GM15510 (cell line): ENCODE results near the gene SPACDR.

ENCODE experiments used
- POLR2A ChIP-seq: IDR thresholded peaks from 3 replicates; pipeline ENCODE4 v1.6.1; 2011; ENCODE audit warnings: borderline replicate concordance; ENCODE audit not compliant: insufficient read length; ENCODE audit errors: extremely low read depth

The SPACDR gene

DNA sequence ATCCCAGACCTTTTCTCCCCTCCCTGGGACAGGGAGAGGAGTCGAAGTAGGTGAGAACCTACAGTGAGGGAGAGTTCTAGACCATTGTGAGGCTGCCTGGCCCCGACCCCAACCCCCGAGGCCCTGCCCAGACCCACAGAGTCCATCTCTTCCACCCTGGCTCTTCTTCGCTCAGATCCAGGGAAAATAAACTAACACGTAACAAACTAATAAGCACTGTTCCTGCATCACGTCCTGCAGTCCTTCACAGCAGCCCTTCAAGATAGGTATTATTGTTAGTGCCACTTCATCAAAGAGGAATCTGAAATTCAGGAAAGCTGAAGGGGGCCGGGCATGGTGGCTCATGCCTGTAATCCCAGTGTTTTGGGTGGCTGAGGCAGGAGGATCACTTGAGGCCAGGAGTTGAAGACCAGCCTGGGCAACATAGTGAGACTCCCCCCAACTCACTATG lies at the start of gene SPACDR:
Gene SPACDR (minus strand): TSS at position 51 of the 451 bp plus-strand sequence. CDS start 235 bp downstream, outside the sequence.
- TF ChIP-seq POLR2A: no peak

- no peak for TF ChIP-seq POLR2A
Observed at GRCh38 chr7:100513212-100513810, 49.3 kb upstream of the SPACDR start.

- TF ChIP-seq POLR2A: no peak
Observed at GRCh38 chr7:100510437-100511239, 46.6 kb upstream of the SPACDR start.

GRCh38 chr7:100509231-100509630 lies 45.2 kb upstream of the SPACDR start:
- TF ChIP-seq POLR2A: no peak

DNA sequence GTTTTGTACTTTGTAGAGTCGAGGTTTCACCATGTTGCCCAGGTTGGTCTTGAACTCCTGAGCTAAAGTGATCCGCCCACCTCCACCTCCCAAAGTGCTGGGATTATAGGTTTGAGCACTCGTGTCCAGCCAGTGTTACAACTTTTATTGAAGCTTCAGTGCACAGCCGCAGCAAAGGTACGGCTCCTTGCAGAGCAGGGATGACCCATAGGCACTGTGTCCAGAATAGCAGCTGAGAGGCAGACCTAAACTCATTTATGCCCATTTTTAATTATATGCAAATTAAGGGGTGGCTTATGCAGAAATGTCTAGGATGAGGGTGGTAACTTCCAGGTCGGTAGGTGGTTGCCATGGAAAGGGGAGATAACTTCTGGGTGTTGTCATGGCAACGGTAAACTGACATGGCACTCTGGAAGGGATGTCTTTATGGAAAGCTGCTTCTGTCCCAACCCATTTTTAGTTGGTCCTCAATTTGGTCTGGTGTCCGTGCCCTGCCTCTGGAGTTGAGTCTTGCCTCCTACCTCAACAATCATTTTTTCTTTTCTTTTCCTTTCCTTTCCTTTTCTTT lies 42.4 kb upstream of the SPACDR start:
- TF ChIP-seq POLR2A: no peak

DNA sequence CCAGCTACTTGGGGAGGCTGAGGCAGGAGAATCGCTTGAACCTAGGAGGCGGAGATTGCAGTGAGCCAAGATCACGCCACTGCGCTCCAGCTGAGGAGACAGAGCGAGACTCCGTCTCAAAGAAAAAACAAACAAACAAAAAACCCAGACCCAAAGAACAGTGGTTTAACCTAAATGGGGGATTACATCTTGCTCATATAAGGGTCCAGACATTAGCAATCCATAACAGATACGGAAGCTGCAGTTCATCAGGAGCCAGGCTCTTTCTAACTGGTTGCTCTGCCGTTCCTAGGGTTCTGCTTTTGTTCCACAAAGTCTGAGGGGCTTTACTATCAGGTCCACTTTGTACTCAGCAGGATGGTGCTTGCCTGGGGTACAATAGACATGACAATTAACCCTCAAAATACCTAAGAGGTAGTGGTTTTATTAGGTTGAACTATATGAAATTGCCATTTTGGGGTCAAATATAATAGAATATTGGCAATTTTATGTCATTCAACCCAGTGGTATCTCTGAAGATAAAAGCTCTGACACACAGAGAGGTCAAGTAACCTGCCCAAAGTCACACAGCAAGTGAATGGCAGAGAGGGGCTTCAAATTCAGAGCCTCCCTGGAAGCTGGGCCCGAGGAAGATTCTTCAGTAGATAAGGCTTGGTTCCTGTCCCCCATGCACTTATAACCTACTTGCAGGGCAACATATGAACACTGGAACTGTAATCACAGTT lies 41.0 kb upstream of the SPACDR start:
- TF ChIP-seq POLR2A: no peak

DNA sequence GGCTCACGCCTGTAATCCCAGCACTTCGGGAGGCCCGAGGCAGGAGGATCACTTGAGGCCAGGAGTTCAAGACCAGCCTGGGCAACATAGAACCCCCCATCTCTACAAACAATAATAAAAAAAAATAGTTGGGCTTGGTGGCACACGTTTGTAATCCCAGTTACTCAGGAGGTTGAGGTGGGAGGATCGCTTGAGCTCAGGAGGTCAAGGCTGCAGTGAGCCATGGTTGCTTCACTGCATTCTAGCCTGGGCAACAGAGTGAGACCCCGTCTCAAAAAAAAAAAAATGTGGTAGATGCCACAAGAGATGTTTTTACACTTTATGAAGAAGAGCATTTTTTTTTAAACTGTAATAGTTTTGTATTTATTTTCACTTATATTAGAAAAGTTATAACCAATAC lies 32.4 kb upstream of the SPACDR start:
- no peak for TF ChIP-seq POLR2A

GRCh38 chr7:100493476-100494264 lies 29.6 kb upstream of the SPACDR start:
- TF ChIP-seq POLR2A: no peak

GRCh38 chr7:100492738-100493475 lies 28.8 kb upstream of the SPACDR start:
- TF ChIP-seq POLR2A: no peak

GRCh38 chr7:100491192-100491578 lies 27.1 kb upstream of the SPACDR start:
- no peak for TF ChIP-seq POLR2A

GRCh38 chr7:100490483-100491191 lies 26.6 kb upstream of the SPACDR start:
- no peak for TF ChIP-seq POLR2A

- no peak for TF ChIP-seq POLR2A
Observed at GRCh38 chr7:100489824-100490223, 25.8 kb upstream of the SPACDR start.

GRCh38 chr7:100489121-100489520 lies 25.1 kb upstream of the SPACDR start:
- no peak for TF ChIP-seq POLR2A
